HG02884 (cell line): ENCODE measurements around the gene LGALS9B.
"Not testable (repeated sequence)": the region's sequence is repeated elsewhere in the genome, so short reads cannot be mapped to it uniquely, and the experiment has no call there.

Source experiments
- ATAC-seq: cut with Tn5 transposase; IDR thresholded peaks from one replicate; pipeline ENCODE4 v1.9.1; 2021; ENCODE audit warnings: mild to moderate bottlenecking, moderate library complexity; ENCODE audit not compliant: unreplicated experiment

LGALS9B gene

GRCh38 chr17:20417492-20418080, 49.8 kb downstream of the LGALS9B start:
- ATAC-seq: not testable (repeated sequence)

GRCh38 chr17:20416381-20416911, 50.9 kb downstream of the LGALS9B start:
- ATAC-seq: not testable (repeated sequence)

- ATAC-seq: not testable (repeated sequence)
Observed at GRCh38 chr17:20415479-20415878, 51.9 kb downstream of the LGALS9B start.

GRCh38 chr17:20401306-20402022, 65.9 kb downstream of the LGALS9B start:
- ATAC-seq: not testable (repeated sequence)

- ATAC-seq: not testable (repeated sequence)
Observed at GRCh38 chr17:20400559-20401305, 66.6 kb downstream of the LGALS9B start.
